Measurements from ENCODE around the gene MGMT. TPM values are rescaled to one million over a fixed set of nuclear protein-coding genes. Genes with fewer than 3 reads are reported as not detected.

Gene MGMT
- total and polyA plus RNA-seq, 3 donors from 2014 or later, result 32.8 to 40.7 (median 37.9) TPM

DNA sequence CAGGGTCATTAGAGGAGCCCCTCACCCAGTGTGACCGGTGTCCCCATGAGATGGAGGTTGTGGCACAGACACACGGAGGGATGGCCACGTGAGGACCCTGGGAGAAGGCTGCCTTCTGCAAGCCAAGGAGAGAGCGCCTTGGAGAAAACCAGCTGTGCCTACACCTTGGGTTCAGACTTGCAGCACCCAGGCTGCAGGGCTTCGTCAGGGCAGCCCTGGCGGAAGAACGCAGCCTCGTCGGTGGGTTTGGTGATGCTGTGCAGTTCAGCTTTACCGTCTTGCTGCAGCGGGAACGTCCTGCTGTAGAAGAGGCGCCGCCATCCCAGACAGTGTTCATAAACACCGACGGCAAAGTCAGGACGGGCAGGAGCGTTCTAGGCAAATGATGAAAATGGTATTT lies 89.3 kb downstream of the MGMT start:
- no peaks in the 10 kb centered on the region for H3K4me1 ChIP-seq
- WGBS, 2 donors, result 96% methylated on average over 18 of the region's 18 CpGs
- H3K27ac ChIP-seq, result no peak overlapping the region
- TF ChIP-seq CTCF (IDR thresholded peaks at IDR 0.05) (no peak), POLR2A (IDR thresholded peaks at IDR 0.05) (no peak)
- no peaks in the 10 kb centered on the region for H3K27me3 ChIP-seq
- no peaks in the 10 kb centered on the region for H3K9me3 ChIP-seq
- H3K36me3 ChIP-seq (ENCODE audit: low read depth, missing control alignments), result no peaks in the 10 kb centered on the region
- DNase-seq, result no peak
- intact Hi-C loops (cut with DNase I; ENCODE audit: low total_unique reads), result no loop called here
- H3K4me3 ChIP-seq, result no peak overlapping the region

DNA sequence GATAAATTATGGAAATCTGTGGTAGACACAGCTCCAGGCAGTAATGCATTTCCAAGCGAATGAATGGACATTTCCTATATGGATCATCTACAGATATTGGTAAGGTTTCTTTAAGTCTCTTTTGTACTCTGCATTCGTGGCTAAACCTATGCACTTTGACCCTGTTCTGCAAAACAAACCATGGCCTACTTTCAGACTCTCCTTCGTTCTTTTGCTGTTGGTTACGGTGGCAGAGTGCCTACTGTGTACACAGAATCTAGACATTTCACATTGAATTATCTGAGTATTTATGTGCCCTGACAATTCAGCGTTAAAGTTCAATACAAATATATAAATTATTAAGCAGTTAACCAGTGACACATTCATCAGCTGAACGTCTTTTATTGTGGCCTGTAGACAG lies 93.3 kb downstream of the MGMT start:
- intact Hi-C loops (cut with DNase I; ENCODE audit: low total_unique reads), result no loop called here
- no peaks in the 10 kb centered on the region for H3K36me3 ChIP-seq (ENCODE audit: low read depth, missing control alignments)
- DNase-seq, result no peak
- H3K27me3 ChIP-seq, result no peaks in the 10 kb centered on the region
- no peaks in the 10 kb centered on the region for H3K4me1 ChIP-seq
- TF ChIP-seq POLR2A (IDR thresholded peaks at IDR 0.05), result no peak
- TF ChIP-seq CTCF (IDR thresholded peaks at IDR 0.05), result no peak
- H3K27ac ChIP-seq, result no peak overlapping the region
- no peak overlapping the region for H3K4me3 ChIP-seq
- WGBS, 2 donors, result 83% methylated on average over 6 of the region's 6 CpGs
- no peaks in the 10 kb centered on the region for H3K9me3 ChIP-seq

DNA sequence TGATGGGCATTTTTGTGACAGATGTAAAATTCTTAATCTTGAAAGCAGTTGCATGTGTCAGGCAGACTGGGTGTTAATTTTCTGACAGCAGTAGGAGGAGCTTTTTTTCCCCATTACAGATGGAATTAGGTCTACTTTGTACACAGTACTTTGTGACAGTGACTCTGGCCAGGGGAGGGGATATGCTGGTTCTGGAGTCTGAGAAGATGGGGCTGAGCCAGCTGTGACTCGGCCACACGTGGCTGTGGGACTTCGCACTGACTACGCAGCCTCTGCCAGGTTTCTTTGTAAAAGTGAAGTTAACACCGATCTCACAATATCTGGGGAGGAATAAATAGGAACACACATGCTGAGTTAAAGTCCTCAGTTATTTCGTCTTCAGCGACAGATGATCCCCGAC lies 95.4 kb downstream of the MGMT start:
- Histone ChIP-seq H3K27me3 (no peaks in the 10 kb centered on the region), H3K27ac (no peak overlapping the region), H3K9me3 (no peaks in the 10 kb centered on the region), H3K36me3 (ENCODE audit: low read depth, missing control alignments) (no peaks in the 10 kb centered on the region), H3K4me1 (no peaks in the 10 kb centered on the region), H3K4me3 (no peak overlapping the region)
- intact Hi-C loops (cut with DNase I; ENCODE audit: low total_unique reads), result no loop called here
- TF ChIP-seq CTCF (IDR thresholded peaks at IDR 0.05) (no peak), POLR2A (IDR thresholded peaks at IDR 0.05) (no peak)
- 91 to 98% methylated on average over 8 of the region's 8 CpGs for WGBS, 2 donors
- no peak for DNase-seq

GRCh38 chr10:129564923-129565322 lies 97.9 kb downstream of the MGMT start:
- H3K27me3 ChIP-seq, result no peaks in the 10 kb centered on the region
- WGBS, 2 donors, result 95 to 97% methylated on average over 19 of the region's 19 CpGs
- H3K9me3 ChIP-seq, result no peaks in the 10 kb centered on the region
- no peak for DNase-seq
- no peak overlapping the region for H3K27ac ChIP-seq
- intact Hi-C loops (cut with DNase I; ENCODE audit: low total_unique reads), result no loop called here
- H3K36me3 ChIP-seq (ENCODE audit: low read depth, missing control alignments), result no peaks in the 10 kb centered on the region
- TF ChIP-seq CTCF (IDR thresholded peaks at IDR 0.05), result no peak
- no peak for TF ChIP-seq POLR2A (IDR thresholded peaks at IDR 0.05)
- H3K4me3 ChIP-seq, result no peak overlapping the region
- no peaks in the 10 kb centered on the region for H3K4me1 ChIP-seq

DNA sequence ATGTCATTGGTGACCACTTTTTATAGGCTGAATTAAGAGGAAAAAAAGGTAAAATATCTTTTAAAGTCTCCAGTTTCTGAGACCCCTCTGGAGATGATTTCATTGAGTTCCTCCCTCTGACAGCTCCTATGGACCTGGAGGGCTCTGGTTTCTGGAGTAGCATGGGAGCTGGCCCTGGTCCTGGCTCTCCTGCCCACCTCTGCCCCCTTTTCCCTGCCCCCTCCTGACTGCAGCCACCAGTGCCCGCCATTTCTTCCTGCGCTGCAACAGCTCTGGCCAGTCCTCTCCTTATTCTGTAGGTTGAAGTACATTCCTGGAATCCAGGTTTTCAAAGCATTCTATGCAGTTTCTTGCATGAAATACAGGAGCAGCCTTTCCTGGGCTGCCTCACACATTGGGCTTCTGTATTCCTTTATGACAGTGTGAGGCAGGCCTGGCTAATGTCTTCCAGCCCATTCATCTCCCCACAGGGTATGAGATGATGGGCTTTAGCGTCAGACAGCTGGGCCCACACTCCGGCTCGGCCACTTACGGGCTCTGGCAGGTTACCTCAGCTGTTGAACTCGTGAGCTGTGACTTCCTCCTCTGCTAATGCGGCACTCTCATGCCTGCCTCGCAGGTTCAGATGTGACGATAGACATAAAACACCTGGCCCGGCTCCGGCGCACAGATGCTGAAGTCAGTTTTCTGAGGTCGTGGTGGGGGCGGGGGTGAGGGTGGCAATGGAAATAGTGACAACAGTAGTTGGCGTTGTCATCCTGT lies 101.7 kb downstream of the MGMT start:
- H3K27me3 ChIP-seq, result no peaks in the 10 kb centered on the region

More for the DNA sequence above, 101.7 kb downstream of the MGMT start:
- no peak overlapping the region for H3K4me3 ChIP-seq
- no peaks in the 10 kb centered on the region for H3K4me1 ChIP-seq
- no peak for TF ChIP-seq POLR2A (IDR thresholded peaks at IDR 0.05)
- no peak for TF ChIP-seq CTCF (IDR thresholded peaks at IDR 0.05)
- DNase-seq, result no peak
- intact Hi-C loops (cut with DNase I; ENCODE audit: low total_unique reads), result no loop called here
- H3K27ac ChIP-seq, result no peak overlapping the region
- 82 to 84% methylated on average over 16 of the region's 16 CpGs for WGBS, 2 donors
- H3K9me3 ChIP-seq, result no peaks in the 10 kb centered on the region
- no peaks in the 10 kb centered on the region for H3K36me3 ChIP-seq (ENCODE audit: low read depth, missing control alignments)

All from testis (tissue), 3 donors.